Epidermal melanocyte (primary cell): Measurements from ENCODE around the gene CNTN4.
A peak's percentile ranks its signal among the peaks of the same experiment; 100 is the strongest.
"Not testable (repeated sequence)": the region's sequence is repeated elsewhere in the genome, so short reads cannot be mapped to it uniquely, and the experiment has no call there.

Experiments
- DNase-seq: peaks from one replicate; pipeline ENCODE4 v3.0.0; 2011; ENCODE audit warnings: low spot score; ENCODE audit not compliant: insufficient read length

Gene CNTN4

GRCh38 chr3:2896308-2896939, 797.8 kb downstream of the CNTN4 start:
- no peak for DNase-seq

GRCh38 chr3:2897821-2898220, 799.2 kb downstream of the CNTN4 start:
- no peak for DNase-seq

- no peak for DNase-seq
These were observed 800.1 kb downstream of the CNTN4 start for GRCh38 chr3:2898591-2899353.

- no peak for DNase-seq
These were observed 805.4 kb downstream of the CNTN4 start for GRCh38 chr3:2904054-2904453.

DNA sequence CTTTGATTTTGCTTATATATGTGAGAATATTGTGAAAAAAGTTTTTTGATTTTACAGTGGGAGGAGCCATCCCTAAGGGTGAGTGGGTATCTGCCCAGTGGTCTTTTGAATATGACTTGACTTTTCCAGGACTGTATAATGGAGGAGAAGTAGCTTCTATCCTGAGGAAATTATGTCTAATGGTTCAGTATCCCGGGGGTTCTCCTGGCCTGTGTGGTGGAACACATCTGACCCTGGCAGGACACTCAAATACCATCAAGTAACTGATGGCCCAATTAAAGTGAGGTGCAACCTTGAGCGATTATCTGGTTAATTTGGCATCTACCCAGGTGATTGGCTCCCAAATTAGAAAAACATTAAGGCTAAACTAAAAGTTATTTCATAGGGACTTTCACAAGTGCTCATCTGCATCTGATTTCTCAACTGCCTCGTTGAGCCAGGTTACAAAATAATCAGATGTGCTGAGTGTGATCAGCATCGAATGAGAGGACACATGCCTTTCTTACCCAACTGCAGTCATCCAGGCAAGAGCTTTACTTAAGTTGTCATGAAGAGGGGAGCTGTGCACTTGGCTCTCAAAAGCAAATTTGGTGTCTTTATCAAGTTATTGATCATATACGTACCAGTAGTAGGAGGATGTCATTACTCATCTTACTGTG, 810.2 kb downstream of the CNTN4 start:
- DNase-seq = no peak

DNA sequence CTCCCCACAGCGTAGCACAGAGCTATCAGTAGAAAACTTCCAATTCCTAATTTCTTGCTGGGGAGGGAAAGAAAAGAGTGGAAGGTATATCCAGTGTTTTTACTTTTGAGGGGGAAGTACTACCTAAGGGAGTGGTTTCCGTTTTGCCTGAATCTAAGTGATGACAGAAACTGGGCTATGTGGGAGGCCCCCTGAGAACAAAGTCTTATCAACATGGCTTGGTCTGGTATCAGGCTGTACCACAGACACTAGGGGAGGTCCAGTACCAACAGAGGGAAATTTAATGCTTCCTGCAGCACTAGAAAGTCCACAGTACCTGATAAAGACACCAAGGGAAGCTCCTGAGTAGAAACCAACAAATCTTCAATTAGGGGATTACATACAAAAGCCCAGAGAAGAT, 812.3 kb downstream of the CNTN4 start:
- no peak for DNase-seq

DNA sequence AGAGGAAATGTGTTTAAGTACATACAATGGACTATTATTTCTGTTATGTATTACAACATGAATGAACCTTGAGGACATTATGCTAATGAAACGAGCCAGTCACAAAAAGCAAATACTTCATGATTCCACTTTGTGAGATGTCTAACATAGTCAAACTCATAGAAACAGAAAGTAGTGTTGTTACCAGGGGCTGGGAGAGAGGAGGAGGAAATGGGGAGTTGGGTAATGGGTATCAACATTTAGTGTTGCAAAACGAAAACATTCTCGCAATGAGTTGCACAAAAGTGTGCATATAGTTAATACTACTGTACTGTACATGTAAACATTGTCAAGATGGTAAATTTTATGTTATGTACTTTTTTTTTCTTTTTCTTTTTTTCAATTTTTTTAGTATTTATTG, 817.2 kb downstream of the CNTN4 start:
- DNase-seq = no peak

- not testable (repeated sequence) for DNase-seq
These were observed 818.0 kb downstream of the CNTN4 start for GRCh38 chr3:2916640-2917039.

DNA sequence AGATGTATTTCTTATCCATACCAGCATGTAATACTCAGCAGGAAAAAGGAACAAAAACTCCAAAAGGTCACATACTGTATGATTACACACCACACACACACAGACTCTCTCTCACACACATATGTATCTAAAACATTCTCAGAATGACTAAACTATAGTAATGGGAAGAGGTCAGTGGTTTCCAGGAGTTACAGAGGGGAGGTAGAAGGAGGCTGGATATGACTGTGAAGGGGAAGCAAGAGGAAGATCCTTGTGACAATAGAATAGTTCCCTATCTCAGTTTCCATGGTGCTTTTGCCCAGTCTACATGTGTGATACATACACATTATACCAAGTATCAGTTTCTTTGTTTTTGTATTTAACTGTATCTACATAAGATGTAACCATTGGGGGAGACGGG, 821.4 kb downstream of the CNTN4 start:
- DNase-seq = no peak

DNA sequence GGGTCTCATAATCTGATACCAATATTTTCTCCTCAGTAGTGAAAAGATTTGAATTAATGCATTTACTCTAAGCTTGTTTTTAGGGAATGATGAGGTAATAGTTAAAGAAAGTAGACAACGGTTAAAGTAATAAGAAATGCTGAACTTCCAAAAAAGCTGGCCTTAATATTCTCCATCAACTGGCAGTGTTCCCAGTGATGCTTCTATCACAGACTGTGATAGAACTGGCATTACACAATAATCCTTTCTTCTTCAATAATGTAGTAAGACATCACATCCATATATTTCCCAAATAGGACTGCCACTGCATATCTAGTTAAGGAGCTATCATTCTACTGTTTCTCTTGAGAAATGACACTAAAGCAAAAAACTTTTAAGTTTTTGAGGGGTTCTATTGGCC, 822.8 kb downstream of the CNTN4 start:
- DNase-seq = no peak

DNA sequence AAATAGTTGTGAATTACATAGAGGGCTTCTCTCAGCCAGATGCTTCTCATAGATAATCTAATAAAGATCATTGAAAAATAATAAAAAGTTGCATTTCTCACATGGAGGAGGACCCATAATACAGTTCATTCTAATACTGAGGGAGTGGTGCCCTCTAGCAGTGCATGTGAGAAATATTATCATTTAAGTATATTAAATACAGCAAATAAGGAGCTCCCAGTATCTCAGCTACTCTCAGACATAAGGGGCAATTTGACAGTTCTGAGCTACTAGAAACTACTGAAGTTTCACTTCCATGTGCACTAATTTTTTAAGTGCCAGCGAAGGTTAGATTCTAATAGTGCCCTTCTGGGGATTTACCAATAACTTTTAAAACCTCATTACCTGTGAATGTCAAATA, 823.2 kb downstream of the CNTN4 start:
- DNase-seq = peak; percentile 52

- no peak for DNase-seq
These were observed 824.7 kb downstream of the CNTN4 start for GRCh38 chr3:2923390-2923789.

- no peak for DNase-seq
These were observed 828.6 kb downstream of the CNTN4 start for GRCh38 chr3:2927259-2927658.

DNA sequence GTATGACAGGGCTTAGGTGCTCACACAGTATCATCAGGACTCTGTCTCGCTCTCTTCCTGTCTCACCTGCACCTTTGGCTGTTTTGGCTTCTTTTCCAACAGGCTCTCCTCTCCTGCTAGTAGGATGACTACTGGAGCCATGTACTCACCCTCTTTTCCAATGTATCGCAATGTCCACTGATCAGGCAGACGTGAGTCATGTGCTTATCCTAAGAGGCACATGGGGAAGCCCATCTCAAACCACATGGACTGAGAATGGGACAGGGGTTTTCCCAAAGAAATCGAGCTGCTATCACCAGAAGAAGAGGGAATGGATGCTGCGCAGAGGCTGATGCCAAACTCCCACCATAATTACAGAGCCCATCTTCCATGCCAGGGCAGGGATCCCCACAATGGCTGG, 830.9 kb downstream of the CNTN4 start:
- no peak for DNase-seq

- DNase-seq = no peak
These were observed 832.6 kb downstream of the CNTN4 start for GRCh38 chr3:2931265-2931664.

DNA sequence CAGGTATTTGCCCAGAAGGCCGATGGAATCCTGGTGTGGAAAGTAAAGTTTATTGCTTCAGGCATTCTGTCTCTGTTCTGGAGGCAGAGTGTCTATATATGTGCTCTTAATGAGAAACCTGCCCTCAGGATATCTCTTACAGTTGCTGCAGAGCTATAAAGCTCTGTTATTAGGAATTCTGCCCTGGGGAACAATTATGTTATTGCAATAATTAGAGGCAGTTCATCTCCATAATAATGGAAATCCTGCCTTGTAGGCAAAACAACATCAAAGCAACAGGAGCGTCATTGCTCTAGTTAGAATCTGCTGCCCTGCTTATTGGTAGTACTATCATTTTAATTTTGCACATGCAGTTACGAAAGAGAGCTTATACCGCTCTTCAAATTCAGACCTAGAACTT, 835.9 kb downstream of the CNTN4 start:
- no peak for DNase-seq

DNA sequence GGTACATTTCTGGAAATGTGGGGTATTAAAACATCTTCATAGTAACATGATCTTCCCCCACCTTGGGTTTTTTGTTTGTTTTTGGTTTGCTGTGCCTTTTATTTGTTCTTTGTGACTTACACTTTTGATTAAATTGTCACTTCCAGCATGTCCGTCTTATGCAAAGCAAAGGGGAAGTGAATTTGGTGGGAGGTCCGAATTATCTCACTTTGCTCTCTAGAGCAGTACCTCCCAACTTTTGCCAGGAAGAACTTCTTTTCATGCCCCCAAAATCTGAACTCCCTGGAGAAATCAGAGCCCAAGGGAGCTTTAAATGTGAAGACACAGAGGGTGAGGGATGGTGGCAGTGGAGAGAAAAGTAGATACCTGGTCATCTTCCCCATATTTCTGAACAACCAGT, 838.4 kb downstream of the CNTN4 start:
- DNase-seq = no peak

GRCh38 chr3:2937592-2937991, 838.9 kb downstream of the CNTN4 start:
- DNase-seq = no peak

DNA sequence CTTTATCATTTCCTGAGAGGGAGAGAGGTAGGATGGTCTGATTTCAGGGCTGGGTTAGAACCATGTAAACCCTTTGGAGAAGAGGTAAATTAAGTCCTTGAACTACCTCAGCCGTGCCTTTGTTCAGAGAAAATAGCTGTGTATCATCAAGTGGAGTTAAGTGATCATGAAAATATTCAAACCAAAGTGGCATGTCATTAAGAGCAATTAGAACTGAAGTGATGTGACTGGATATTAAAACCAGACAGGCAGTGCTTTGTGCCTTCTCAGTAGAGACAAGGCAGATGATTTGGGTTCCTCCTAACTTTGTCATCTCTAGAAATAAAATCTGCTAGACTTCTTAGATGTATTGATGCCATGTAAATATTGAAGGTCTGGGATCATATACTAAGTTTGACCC, 840.0 kb downstream of the CNTN4 start:
- no peak for DNase-seq

DNA sequence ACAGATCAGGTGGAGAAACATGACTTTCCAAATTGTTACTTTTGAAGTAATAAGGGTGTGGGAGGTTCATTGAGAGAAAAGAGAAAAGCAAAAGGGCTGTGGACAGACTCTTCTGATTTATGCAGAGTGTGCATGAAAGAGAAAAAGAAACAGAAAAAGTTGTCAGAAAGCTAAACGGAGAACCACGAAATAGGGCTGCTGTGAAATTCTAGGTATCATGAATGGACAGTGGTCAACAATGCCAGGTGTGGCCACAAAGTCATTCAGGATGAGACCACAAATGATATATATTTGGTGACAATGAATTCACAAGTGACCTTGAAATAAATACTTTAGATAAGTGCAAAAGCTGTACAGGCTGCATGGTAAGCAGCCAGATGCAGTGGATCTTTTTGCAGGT, 841.4 kb downstream of the CNTN4 start:
- DNase-seq = no peak

DNA sequence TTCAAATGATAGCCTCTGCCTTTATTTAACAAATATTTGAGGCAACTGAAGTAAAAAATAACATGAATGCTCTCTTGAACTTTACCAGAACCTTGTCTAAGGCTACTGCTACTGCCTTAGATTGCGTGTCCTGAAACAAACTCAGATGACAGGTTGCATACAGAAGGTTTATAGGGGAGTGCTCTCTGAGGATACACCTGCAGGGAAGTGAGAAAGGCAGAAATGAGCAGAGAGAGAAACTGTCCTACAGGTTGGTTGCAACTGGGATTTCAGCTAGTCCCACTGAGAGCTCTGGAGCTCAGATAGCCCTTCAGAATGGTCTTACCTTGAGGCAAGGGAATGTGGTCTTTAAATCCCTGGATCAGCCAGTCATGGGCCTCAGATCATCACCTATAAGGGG, 846.0 kb downstream of the CNTN4 start:
- DNase-seq = no peak

DNA sequence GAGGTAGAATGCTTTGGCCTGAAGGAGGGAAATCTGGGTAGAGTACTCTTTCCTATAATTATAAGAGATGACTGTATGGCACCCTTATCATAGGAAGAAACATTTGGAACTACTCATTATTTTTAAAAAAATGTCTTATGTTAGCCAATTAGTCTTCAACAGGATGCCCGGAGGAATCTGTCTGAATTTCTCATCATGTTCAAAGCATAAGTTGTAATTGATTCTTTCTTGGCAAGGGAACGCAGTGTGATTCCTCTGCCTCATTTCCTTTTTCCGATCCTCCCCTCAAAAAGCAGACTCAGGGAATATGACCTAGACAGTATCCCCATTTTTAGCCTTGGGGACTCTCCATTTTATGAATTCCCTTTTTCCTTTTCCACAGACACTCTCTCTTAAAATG, 846.5 kb downstream of the CNTN4 start:
- no peak for DNase-seq

DNA sequence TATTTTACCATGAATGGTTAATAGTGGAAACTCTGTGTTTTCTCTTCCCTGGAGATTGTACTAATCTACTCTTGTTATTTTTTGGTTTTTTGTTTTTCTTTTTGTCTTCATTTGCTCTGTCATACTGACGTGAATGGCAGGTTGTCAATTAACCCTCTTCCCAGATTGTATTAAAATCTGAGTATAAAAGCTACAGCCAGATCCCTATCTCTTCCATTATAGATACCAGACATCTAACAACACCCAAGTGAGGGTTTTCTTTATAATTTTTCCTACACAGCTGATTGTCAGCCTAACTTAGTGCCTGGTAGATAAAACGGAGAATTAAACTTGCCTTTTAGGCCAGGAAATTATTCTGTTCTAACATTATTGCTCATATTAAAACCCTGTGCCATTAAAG, 848.9 kb downstream of the CNTN4 start:
- no peak for DNase-seq
